K562 (cell line): ENCODE measurements around the gene DTD1. TPM values are rescaled to one million over a fixed set of nuclear protein-coding genes. Genes with fewer than 3 reads are reported as not detected.

Experiments used
- CTCF ChIP-seq, 3 experiments: IDR thresholded peaks in 2 of 3; conservative IDR thresholded peaks in 1 of 3; 2 replicates each; pipeline ENCODE4 v1.5.1; 2011 to 2012; ENCODE audit warnings: low read length in 3 of 3, mild to moderate bottlenecking in 3 of 3, control low read depth in 2 of 3, improper control_type of control experiment in 1 of 3, inconsistent platforms in 1 of 3, low read depth in 1 of 3, mixed read lengths in 1 of 3, moderate library complexity in 1 of 3; ENCODE audit not compliant: insufficient read depth in 2 of 3
- CTCFL ChIP-seq: IDR thresholded peaks from 2 replicates; pipeline ENCODE4 v1.6.1; 2011; ENCODE audit warnings: borderline replicate concordance, low read depth, mild to moderate bottlenecking, moderate library complexity, low read length; ENCODE audit not compliant: insufficient read depth, poor library complexity, severe bottlenecking
- GATAD2B ChIP-seq: fragments of 450-650 bp; IDR thresholded peaks from 2 replicates; pipeline ENCODE4 v1.6.1; 2017; ENCODE audit warnings: mild to moderate bottlenecking, borderline replicate concordance
- KLF6 ChIP-seq: fragments of 250-450 bp; sonication (Bioruptor Pico); IDR thresholded peaks from 2 replicates; pipeline ENCODE4 v1.4.0; 2020; ENCODE audit warnings: mild to moderate bottlenecking, moderate library complexity, borderline replicate concordance
- MAZ ChIP-seq, 2 experiments: fragments of 450-650 bp in 1 of 2; sonication (generic) in 1 of 2; formaldehyde crosslinking; IDR thresholded peaks in 1 of 2; conservative IDR thresholded peaks in 1 of 2; 2 replicates each; pipeline versions ENCODE4 v1.4.0 to v1.5.0; 2020; ENCODE audit warnings: mild to moderate bottlenecking in 1 of 2, missing genetic modification reagents in 1 of 2
- PATZ1 ChIP-seq: fragments of 250-450 bp; sonication (Bioruptor Pico); IDR thresholded peaks from 2 replicates; pipeline ENCODE4 v1.5.0; 2020; ENCODE audit warnings: mild to moderate bottlenecking, borderline replicate concordance
- PHTF2 ChIP-seq: fragments of 250-450 bp; sonication (Bioruptor Pico); IDR thresholded peaks from 2 replicates; pipeline ENCODE4 v1.5.0; 2021; ENCODE audit warnings: mild to moderate bottlenecking
- RERE ChIP-seq: sonication (generic); formaldehyde crosslinking; IDR thresholded peaks from 2 replicates; pipeline ENCODE4 v1.8.0; 2023; ENCODE audit warnings: missing genetic modification reagents, mild to moderate bottlenecking, borderline replicate concordance
- SMC3 ChIP-seq: conservative IDR thresholded peaks from 2 replicates; pipeline ENCODE4 v1.6.1; 2011; ENCODE audit warnings: low read depth, low read length, improper control_type of control experiment; ENCODE audit not compliant: insufficient read depth
- SREBF2 ChIP-seq: sonication (generic); formaldehyde crosslinking; IDR thresholded peaks from 2 replicates; pipeline ENCODE4 v1.4.0; 2020; ENCODE audit warnings: mild to moderate bottlenecking, missing genetic modification reagents
- ZBTB1 ChIP-seq: sonication (generic); formaldehyde crosslinking; IDR thresholded peaks from 2 replicates; pipeline ENCODE4 v1.8.1; 2023; ENCODE audit warnings: missing genetic modification reagents, low read depth, mild to moderate bottlenecking, borderline replicate concordance
- ZNF699 ChIP-seq: fragments of 250-450 bp; sonication (Bioruptor Pico); IDR thresholded peaks from 2 replicates; pipeline ENCODE4 v1.8.0; 2021; ENCODE audit warnings: mild to moderate bottlenecking, moderate library complexity; ENCODE audit not compliant: insufficient replicate concordance
- polyA plus RNA-seq, 8 experiments: library from polyadenylated mRNA; depleted of rRNA in 4 of 8; stranded (reverse) in 5 of 8; unstranded in 3 of 8; fragments of >200 nt; fragmentation: Nextera tagmentation in 2 of 8; fragmentation: Illumina TruSeq in 1 of 8; extraction: Ambion mirVana in 2 of 8; extraction: Trizol in 1 of 8; gene quantifications; 2 replicates each; pipeline versions ENCODE4 v1.2.1 to v1.2.3, GENCODE V29; 2011 to 2014; ENCODE audit warnings: inconsistent platforms in 1 of 8, missing spikeins in 1 of 8
- total RNA-seq, 7 experiments: library from RNA; depleted of rRNA in 6 of 7; stranded (reverse); fragments of >200 nt in 6 of 7; fragmentation: Illumina TruSeq in 2 of 7; extraction: Trizol in 2 of 7; gene quantifications; 2 replicates each; pipeline versions ENCODE4 v1.2.1 to v1.2.3, GENCODE V29; 2011 to 2021; ENCODE audit warnings: low replicate concordance in 1 of 7

DTD1 gene
- total and polyA plus RNA-seq, 9 of the 15 experiments (the other 6 are each of a cell fraction or from before 2014, with no cell fraction given) = 5.7 to 28.6 (median 26.8) TPM

- TF ChIP-seq CTCF (IDR thresholded peaks at IDR 0.05 in 2 of 3, conservative IDR thresholded peaks at IDR 0.05 in 1 of 3; ENCODE audit: insufficient read depth in 2 of 3, low read depth in 1 of 3, low read length in 3 of 3) = peak; percentile 50 to 64 (median 62); a peak in 5 of 6 replicates
- TF ChIP-seq CTCFL = peak; percentile 28
- no peak for TF ChIP-seq SREBF2 (CRISPR knock-in tag)
- no peak for TF ChIP-seq ZNF699 (CRISPR knock-in tag)
- TF ChIP-seq ZBTB1 (CRISPR knock-in tag) = no peak
- no peak for TF ChIP-seq PATZ1
- TF ChIP-seq RERE (CRISPR knock-in tag) = no peak
- no peak for TF ChIP-seq SMC3
- TF ChIP-seq MAZ (CRISPR knock-in tag; conservative IDR thresholded peaks at IDR 0.05 in 1 of 2, IDR thresholded peaks at IDR 0.05 in 1 of 2) = peak; percentile 66 to 70
- no peak for TF ChIP-seq KLF6
- TF ChIP-seq PHTF2 = no peak
- peak; percentile 84 for TF ChIP-seq GATAD2B
These were observed at the start of gene DTD1 (continued) for GRCh38 chr20:18587665-18588573.
